Endothelial cell (in vitro differentiated cells): Measurements from ENCODE around the gene KNDC1. TPM values are rescaled to one million over a fixed set of nuclear protein-coding genes. Genes with fewer than 3 reads are reported as not detected.

Experiments
- DNase-seq: peaks from one replicate; pipeline ENCODE4 v3.0.0; 2021; ENCODE audit warnings: low spot score
- H3K27ac Mint-ChIP-seq: one replicate; pipeline ENCODE4 v1.8.0; 2021; ENCODE audit warnings: mixed read lengths, inconsistent platforms; ENCODE audit not compliant: unreplicated experiment
- H3K27me3 Mint-ChIP-seq: one replicate; pipeline ENCODE4 v1.8.0; 2021; ENCODE audit warnings: mild to moderate bottlenecking, moderate library complexity, mixed read lengths, inconsistent platforms; ENCODE audit not compliant: unreplicated experiment
- H3K36me3 Mint-ChIP-seq: one replicate; pipeline ENCODE4 v1.8.0; 2021; ENCODE audit warnings: mild to moderate bottlenecking, low read depth, mixed read lengths, inconsistent platforms; ENCODE audit not compliant: unreplicated experiment
- H3K4me1 Mint-ChIP-seq: one replicate; pipeline ENCODE4 v1.8.0; 2021; ENCODE audit warnings: mild to moderate bottlenecking, mixed read lengths, inconsistent platforms; ENCODE audit not compliant: unreplicated experiment
- H3K4me3 Mint-ChIP-seq: one replicate; pipeline ENCODE4 v1.8.0; 2021; ENCODE audit warnings: mild to moderate bottlenecking, mixed read lengths, inconsistent platforms; ENCODE audit not compliant: unreplicated experiment
- H3K9me3 Mint-ChIP-seq: one replicate; pipeline ENCODE4 v1.8.0; 2021; ENCODE audit warnings: mixed read lengths, inconsistent platforms; ENCODE audit not compliant: unreplicated experiment
- CTCF ChIP-seq: fragments of 200-600 bp; sonication (generic); IDR thresholded peaks from one replicate; pipeline ENCODE4 v1.5.0; 2021; ENCODE audit warnings: antibody characterized with exemption; ENCODE audit not compliant: unreplicated experiment
- total RNA-seq: library from RNA; stranded (reverse); fragmentation: NEBNext Ultra II Directional; extraction: Animal tissue kit (Norgen Biotek cat#: 25700); gene quantifications from one replicate; pipeline ENCODE4 v1.2.1, GENCODE V29; 2021; ENCODE audit not compliant: unreplicated experiment

The KNDC1 gene
- total RNA-seq, 1 donor from 2014 or later = 1.3 TPM

DNA sequence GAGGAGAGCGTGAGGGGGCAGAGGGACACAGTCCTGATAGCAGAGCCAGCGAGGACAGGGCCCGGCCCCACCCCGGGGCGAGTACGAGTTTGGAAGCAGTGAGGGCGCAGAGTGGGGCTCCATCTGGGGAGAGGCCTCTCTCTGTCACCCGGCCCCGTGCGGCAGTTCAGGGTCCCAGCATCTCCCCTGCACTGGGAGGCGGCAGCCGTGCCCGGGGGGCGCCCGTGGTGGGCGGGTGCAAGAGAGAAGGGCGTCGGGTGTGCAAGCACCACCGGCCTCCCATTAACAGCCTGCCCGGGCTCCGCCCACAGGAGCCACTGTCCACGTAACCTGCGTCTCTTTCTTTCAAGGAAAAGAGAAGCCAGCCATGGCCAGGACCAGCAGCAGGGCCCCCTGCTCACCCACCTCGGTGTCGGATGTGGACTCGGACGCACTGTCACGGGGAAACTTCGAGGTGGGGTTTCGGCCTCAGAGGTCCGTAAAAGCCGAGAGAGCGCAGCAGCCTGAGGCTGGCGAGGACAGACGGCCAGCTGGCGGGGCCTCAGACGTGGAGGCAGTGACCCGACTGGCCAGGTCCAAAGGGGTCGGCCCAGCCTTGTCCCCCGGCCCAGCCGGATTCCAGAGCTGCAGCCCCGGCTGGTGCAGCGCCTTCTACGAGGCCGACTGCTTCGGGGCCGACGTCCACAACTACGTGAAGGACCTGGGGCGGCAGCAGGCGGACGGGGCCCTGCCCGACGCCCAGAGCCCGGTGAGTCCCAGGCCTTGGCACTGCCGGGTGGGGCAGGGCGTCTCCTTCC lies 41.3 kb downstream of the KNDC1 start:
- DNase-seq = no peak
- Mint-ChIP-seq H3K9me3 (no peaks in the 10 kb centered on the region), H3K4me1 (no peaks in the 10 kb centered on the region), H3K27me3 (peaks cover 11% of the 10 kb centered on the region), H3K36me3 (no peaks in the 10 kb centered on the region), H3K27ac (no peak overlapping the region), H3K4me3 (no peak overlapping the region)
- no peak for TF ChIP-seq CTCF

GRCh38 chr10:133201948-133202725 lies 42.1 kb downstream of the KNDC1 start:
- no peak overlapping the region for H3K4me3 Mint-ChIP-seq
- no peak overlapping the region for H3K27ac Mint-ChIP-seq
- no peaks in the 10 kb centered on the region for H3K4me1 Mint-ChIP-seq
- no peaks in the 10 kb centered on the region for H3K36me3 Mint-ChIP-seq
- TF ChIP-seq CTCF = no peak
- no peaks in the 10 kb centered on the region for H3K9me3 Mint-ChIP-seq
- DNase-seq = no peak
- H3K27me3 Mint-ChIP-seq = peaks cover 9% of the 10 kb centered on the region

GRCh38 chr10:133202778-133203651 lies 43.0 kb downstream of the KNDC1 start:
- H3K4me1 Mint-ChIP-seq = no peaks in the 10 kb centered on the region
- no peak for TF ChIP-seq CTCF
- H3K4me3 Mint-ChIP-seq = no peak overlapping the region
- no peaks in the 10 kb centered on the region for H3K9me3 Mint-ChIP-seq
- no peak overlapping the region for H3K27ac Mint-ChIP-seq
- H3K36me3 Mint-ChIP-seq = no peaks in the 10 kb centered on the region
- DNase-seq = no peak
- peaks cover 9% of the 10 kb centered on the region for H3K27me3 Mint-ChIP-seq

DNA sequence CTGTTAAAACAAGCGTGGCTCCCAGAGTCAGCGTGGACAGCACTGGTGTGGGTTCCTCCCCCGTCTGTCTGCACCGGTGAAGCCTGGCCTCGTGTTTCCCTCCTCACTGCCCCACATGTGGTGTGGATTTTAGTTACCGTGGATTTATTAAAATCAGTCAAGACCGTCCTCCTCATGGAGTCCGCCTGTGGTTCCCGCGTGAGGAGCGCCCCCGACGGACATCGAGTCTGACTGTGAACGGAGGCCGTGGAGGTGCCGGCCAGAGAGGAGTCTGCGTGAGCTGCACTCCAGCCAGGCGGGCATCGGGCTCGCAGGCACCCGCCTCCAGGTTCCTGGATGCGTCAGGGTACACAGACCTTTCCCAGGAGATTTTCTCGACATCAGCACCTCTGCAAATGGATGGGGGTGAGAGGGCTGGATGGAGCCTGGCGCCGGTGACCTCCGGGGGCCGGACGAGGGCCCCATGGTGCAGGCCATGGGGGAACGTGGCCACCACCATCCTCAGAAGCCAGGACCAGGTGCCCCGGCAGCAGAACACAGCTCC lies 43.7 kb downstream of the KNDC1 start:
- H3K36me3 Mint-ChIP-seq = no peaks in the 10 kb centered on the region
- H3K4me1 Mint-ChIP-seq = no peaks in the 10 kb centered on the region
- DNase-seq = no peak
- no peak for TF ChIP-seq CTCF
- no peak overlapping the region for H3K27ac Mint-ChIP-seq
- no peaks in the 10 kb centered on the region for H3K9me3 Mint-ChIP-seq
- no peak overlapping the region for H3K4me3 Mint-ChIP-seq
- peaks cover 9% of the 10 kb centered on the region for H3K27me3 Mint-ChIP-seq
